Uterus (tissue), 2 donors: ENCODE measurements around the gene SPINT3.

ENCODE experiments used
- POLR2A ChIP-seq, 2 donors: fragments of 450-650 bp; IDR thresholded peaks; one replicate each; pipeline ENCODE4 v1.6.1; 2016; ENCODE audit warnings: antibody characterized with exemption in 2 of 2, mild to moderate bottlenecking in 1 of 2, moderate library complexity in 1 of 2
- TF ChIP-seq, protein P1 (sequence below), 4 experiments: fragments of 200-600 bp in 2 of 4; fragments of 450-650 bp in 2 of 4; sonication (generic) in 2 of 4; IDR thresholded peaks; one replicate each; pipeline ENCODE4 v1.5.1; 2016 to 2019; ENCODE audit warnings: antibody characterized with exemption in 4 of 4, mild to moderate bottlenecking in 2 of 4, moderate library complexity in 1 of 4

DNA sequence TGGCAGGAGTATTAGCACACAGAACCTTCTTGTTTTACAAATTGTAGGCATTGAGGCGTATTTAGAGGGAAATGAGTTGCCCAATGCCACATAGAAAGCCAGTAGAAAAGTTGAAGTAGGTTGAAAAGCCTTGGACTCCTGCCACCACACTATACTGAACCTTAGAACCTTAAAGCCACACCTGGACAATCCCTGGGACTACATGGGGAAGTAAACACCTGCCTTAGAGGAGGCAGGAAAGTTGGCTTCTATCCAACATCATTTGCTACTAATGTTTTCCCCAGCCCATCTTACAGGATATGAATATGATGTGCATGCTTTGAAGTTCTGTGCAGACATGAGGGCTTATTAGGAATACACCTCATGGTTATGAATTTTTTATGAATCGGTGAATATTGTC is 37.0 kb upstream of the SPINT3 start:
- TF ChIP-seq, protein P1, sequence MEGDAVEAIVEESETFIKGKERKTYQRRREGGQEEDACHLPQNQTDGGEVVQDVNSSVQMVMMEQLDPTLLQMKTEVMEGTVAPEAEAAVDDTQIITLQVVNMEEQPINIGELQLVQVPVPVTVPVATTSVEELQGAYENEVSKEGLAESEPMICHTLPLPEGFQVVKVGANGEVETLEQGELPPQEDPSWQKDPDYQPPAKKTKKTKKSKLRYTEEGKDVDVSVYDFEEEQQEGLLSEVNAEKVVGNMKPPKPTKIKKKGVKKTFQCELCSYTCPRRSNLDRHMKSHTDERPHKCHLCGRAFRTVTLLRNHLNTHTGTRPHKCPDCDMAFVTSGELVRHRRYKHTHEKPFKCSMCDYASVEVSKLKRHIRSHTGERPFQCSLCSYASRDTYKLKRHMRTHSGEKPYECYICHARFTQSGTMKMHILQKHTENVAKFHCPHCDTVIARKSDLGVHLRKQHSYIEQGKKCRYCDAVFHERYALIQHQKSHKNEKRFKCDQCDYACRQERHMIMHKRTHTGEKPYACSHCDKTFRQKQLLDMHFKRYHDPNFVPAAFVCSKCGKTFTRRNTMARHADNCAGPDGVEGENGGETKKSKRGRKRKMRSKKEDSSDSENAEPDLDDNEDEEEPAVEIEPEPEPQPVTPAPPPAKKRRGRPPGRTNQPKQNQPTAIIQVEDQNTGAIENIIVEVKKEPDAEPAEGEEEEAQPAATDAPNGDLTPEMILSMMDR (IDR thresholded peaks at IDR 0.05): no peak
- no peak for TF ChIP-seq POLR2A (IDR thresholded peaks at IDR 0.05)
